Germinal center (tissue), 1 donor: ENCODE results near the gene EFCAB14.
"Not testable (repeated sequence)": the region's sequence is repeated elsewhere in the genome, so short reads cannot be mapped to it uniquely, and the experiment has no call there.

Experiments
- DNase-seq: peaks from one replicate; pipeline ENCODE4 v3.0.0; 2012; ENCODE audit warnings: mixed read lengths, low spot score

EFCAB14 gene

GRCh38 chr1:46718727-46719622 lies at the start of gene EFCAB14:
TSS of gene EFCAB14 (minus strand) at chr1:46719114. CDS start at chr1:46718087, 1,027 bp downstream.
- peak; percentile 98 for DNase-seq

GRCh38 chr1:46768445-46768844 lies 49.5 kb upstream of the EFCAB14 start:
- no peak for DNase-seq

GRCh38 chr1:46767649-46768282 lies 48.9 kb upstream of the EFCAB14 start:
- no peak for DNase-seq

- DNase-seq: no peak
Observed at GRCh38 chr1:46764402-46764801, 45.5 kb upstream of the EFCAB14 start.

GRCh38 chr1:46761740-46762139 lies 42.8 kb upstream of the EFCAB14 start:
- DNase-seq: no peak

- DNase-seq: no peak
Observed at GRCh38 chr1:46760558-46761166, 41.7 kb upstream of the EFCAB14 start.

- DNase-seq: no peak
Observed at GRCh38 chr1:46757956-46758528, 39.1 kb upstream of the EFCAB14 start.

GRCh38 chr1:46757247-46757955 lies 38.5 kb upstream of the EFCAB14 start:
- DNase-seq: no peak

GRCh38 chr1:46755121-46755520 lies 36.2 kb upstream of the EFCAB14 start:
- DNase-seq: no peak

GRCh38 chr1:46754707-46755106 lies 35.8 kb upstream of the EFCAB14 start:
- DNase-seq: not testable (repeated sequence)

- DNase-seq: no peak
Observed at GRCh38 chr1:46753985-46754384, 35.1 kb upstream of the EFCAB14 start.

- no peak for DNase-seq
Observed at GRCh38 chr1:46749921-46750404, 31.0 kb upstream of the EFCAB14 start.

- DNase-seq: no peak
Observed at GRCh38 chr1:46749404-46749803, 30.5 kb upstream of the EFCAB14 start.

GRCh38 chr1:46747683-46748288 lies 28.9 kb upstream of the EFCAB14 start:
- DNase-seq: no peak

GRCh38 chr1:46742069-46742468 lies 23.2 kb upstream of the EFCAB14 start:
- DNase-seq: no peak

GRCh38 chr1:46735708-46736324 lies 16.9 kb upstream of the EFCAB14 start:
- peak; percentile 51 for DNase-seq

GRCh38 chr1:46728327-46728873 lies 9.5 kb upstream of the EFCAB14 start:
- DNase-seq: not testable (repeated sequence)

GRCh38 chr1:46725736-46726108 lies 6.8 kb upstream of the EFCAB14 start:
- no peak for DNase-seq

GRCh38 chr1:46724991-46725735 lies 6.2 kb upstream of the EFCAB14 start:
- DNase-seq: peak; percentile 61

GRCh38 chr1:46723901-46724300 lies 5.0 kb upstream of the EFCAB14 start:
- DNase-seq: no peak
